HCT116 (cell line): ENCODE results near the gene CCDC63. TPM values are rescaled to one million over a fixed set of nuclear protein-coding genes. Genes with fewer than 3 reads are reported as not detected.

ENCODE experiments used
- ATAC-seq: fragments of 200-7000 bp; cut with Tn5 transposase; 2 replicates; pipeline ENCODE4 v1.9.1; 2020; ENCODE audit warnings: mild to moderate bottlenecking, moderate library complexity
- BruUV-seq: library from RNA; stranded (reverse); fragments of 400-500 nt; replicated peaks from 2 replicates; lab custom pipeline; 2021; lab: Mats Ljungman, UMichigan
- CTCF ChIA-PET: fragments of 300-600 bp; sonication (Branson Sonifier 250); formaldehyde crosslinking; loops from one replicate; lab custom pipeline; 2021; ENCODE audit warnings: antibody characterized with exemption; lab: Charles Lee
- POLR2A ChIA-PET: fragments of 300-600, 350-600 bp; sonication (Branson Sonifier 250); formaldehyde crosslinking; loops from one replicate; lab custom pipeline; 2021; ENCODE audit warnings: antibody characterized with exemption; lab: Charles Lee
- RAD21 ChIA-PET, 2 experiments: fragments of 300-600 bp; sonication (Branson Sonifier 250); formaldehyde crosslinking; loops; one replicate each; lab custom pipeline; 2023; ENCODE audit warnings: low total read pairs in 2 of 2; ENCODE audit not compliant: uncharacterized antibody in 2 of 2, unreplicated experiment in 2 of 2, low non-redundant PET in 1 of 2; lab: Charles Lee
- DNase-seq: peaks from one replicate; pipeline ENCODE4 v3.0.0-alpha.2; 2010; ENCODE audit warnings: low read depth, low spot score
- H2AFZ ChIP-seq: fragments of 200-600 bp; shearing (Covaris generic), sonication (generic); 2 replicates; pipeline ENCODE4 v1.6.1; 2017; ENCODE audit warnings: low read depth, mixed run types, mixed read lengths, antibody characterized with exemption, low read length; ENCODE audit not compliant: poor library complexity, severe bottlenecking
- H3K27ac ChIP-seq: 2 replicates; pipeline ENCODE4 v1.5.1; 2012; ENCODE audit warnings: low read depth, low read length
- H3K27me3 ChIP-seq: fragments of 200-600 bp; sonication (generic); 2 replicates; pipeline ENCODE4 v1.6.1; 2016; ENCODE audit warnings: mixed run types, low read length, mixed read lengths; ENCODE audit not compliant: insufficient read depth
- H3K36me3 ChIP-seq, 2 experiments: fragments of 200-500 bp in 1 of 2; fragments of 200-600 bp in 1 of 2; sonication (Bioruptor generic) in 1 of 2; sonication (generic) in 1 of 2; 2 replicates each; pipeline versions ENCODE4 v1.5.1 to v1.6.1; 2014 to 2016; ENCODE audit warnings: low read length in 2 of 2, inconsistent platforms in 1 of 2, mixed read lengths in 1 of 2, mixed run types in 1 of 2; ENCODE audit not compliant: insufficient read depth in 2 of 2, control insufficient read depth in 1 of 2
- H3K4me1 ChIP-seq, 2 experiments: fragments of 200-600 bp in 1 of 2; sonication (generic) in 1 of 2; 2 replicates each; pipeline versions ENCODE4 v1.5.1 to v1.6.1; 2012 to 2017; ENCODE audit warnings: low read length in 2 of 2, inconsistent platforms in 1 of 2, mild to moderate bottlenecking in 1 of 2, mixed read lengths in 1 of 2, mixed run types in 1 of 2, moderate library complexity in 1 of 2; ENCODE audit not compliant: insufficient read depth in 2 of 2, control insufficient read depth in 1 of 2
- H3K4me2 ChIP-seq: fragments of 200-600 bp; sonication (generic); 2 replicates; pipeline ENCODE4 v1.6.1; 2017; ENCODE audit warnings: mixed run types, low read length, mixed read lengths
- H3K4me3 ChIP-seq, 2 experiments: fragments of 200-600 bp in 1 of 2; sonication (generic) in 1 of 2; replicated peaks in 1 of 2; 2 replicates each; pipeline ENCODE4 v1.5.1; 2011 to 2016; ENCODE audit warnings: low read length in 2 of 2, control low read depth in 1 of 2, low read depth in 1 of 2, mild to moderate bottlenecking in 1 of 2, mixed read lengths in 1 of 2, mixed run types in 1 of 2
- H3K79me2 ChIP-seq: fragments of 200-600 bp; sonication (generic); 2 replicates; pipeline ENCODE4 v1.6.1; 2017; ENCODE audit warnings: mild to moderate bottlenecking, mixed run types, low read length, moderate library complexity, mixed read lengths; ENCODE audit not compliant: insufficient read depth
- H3K9ac ChIP-seq: fragments of 200-600 bp; sonication (generic); 2 replicates; pipeline ENCODE4 v1.6.1; 2016; ENCODE audit warnings: low read length, mixed read lengths
- H3K9me2 ChIP-seq: fragments of 200-600 bp; sonication (generic), shearing (Covaris generic); 2 replicates; pipeline ENCODE4 v1.6.1; 2017; ENCODE audit warnings: mixed run types, mild to moderate bottlenecking, moderate library complexity; ENCODE audit not compliant: insufficient read depth
- H3K9me3 ChIP-seq, 2 experiments: fragments of 200-500 bp in 1 of 2; fragments of 200-600 bp in 1 of 2; sonication (Bioruptor generic) in 1 of 2; sonication (generic) in 1 of 2; 2 replicates each; pipeline ENCODE4 v1.6.1; 2014 to 2017; ENCODE audit warnings: low read length in 2 of 2, mixed read lengths in 2 of 2, inconsistent platforms in 1 of 2, low read depth in 1 of 2, mild to moderate bottlenecking in 1 of 2, mixed run types in 1 of 2, moderate library complexity in 1 of 2; ENCODE audit not compliant: control insufficient read depth in 1 of 2, insufficient read depth in 1 of 2
- H4K20me1 ChIP-seq: fragments of 200-600 bp; sonication (generic), shearing (Covaris generic); 2 replicates; pipeline ENCODE4 v1.6.1; 2017; ENCODE audit warnings: mixed run types, mild to moderate bottlenecking, moderate library complexity; ENCODE audit not compliant: insufficient read depth
- CBX3 ChIP-seq: IDR thresholded peaks from 2 replicates; pipeline ENCODE4 v1.6.1; 2012; ENCODE audit warnings: low read depth
- EGR1 ChIP-seq: IDR thresholded peaks from 2 replicates; pipeline ENCODE4 v1.6.1; 2012; ENCODE audit warnings: low read depth
- EZH2 ChIP-seq: fragments of 200-600 bp; sonication (generic); IDR thresholded peaks from 2 replicates; pipeline ENCODE4 v1.6.1; 2017; ENCODE audit warnings: antibody characterized with exemption, mixed run types
- EZH2phosphoT487 ChIP-seq: fragments of 200-600 bp; IDR thresholded peaks from 2 replicates; pipeline ENCODE4 v1.6.1; 2018; ENCODE audit warnings: antibody characterized with exemption, borderline replicate concordance
- FOSL1 ChIP-seq: IDR thresholded peaks from 2 replicates; pipeline ENCODE4 v1.6.1; 2012; ENCODE audit warnings: low read depth
- MAX ChIP-seq: IDR thresholded peaks from 2 replicates; pipeline ENCODE4 v1.6.1; 2012
- POLR2A ChIP-seq: IDR thresholded peaks from 2 replicates; pipeline ENCODE4 v1.7.0; 2011; ENCODE audit warnings: borderline replicate concordance; ENCODE audit not compliant: insufficient read depth, insufficient read length; ENCODE audit errors: extremely low read depth
- POLR2AphosphoS5 ChIP-seq: IDR thresholded peaks from 2 replicates; pipeline ENCODE4 v1.6.1; 2011; ENCODE audit warnings: mild to moderate bottlenecking, low read depth, low read length, moderate library complexity
- RAD21 ChIP-seq: IDR thresholded peaks from 2 replicates; pipeline ENCODE4 v1.6.1; 2012; ENCODE audit warnings: low read depth, mild to moderate bottlenecking
- SP1 ChIP-seq: IDR thresholded peaks from 2 replicates; pipeline ENCODE4 v1.6.1; 2012; ENCODE audit warnings: low read depth
- TCF7L2 ChIP-seq: IDR thresholded peaks from 2 replicates; pipeline ENCODE4 v1.7.0; 2011; ENCODE audit warnings: borderline replicate concordance, inconsistent platforms; ENCODE audit not compliant: insufficient read depth, insufficient read length; ENCODE audit errors: extremely low read depth
- YY1 ChIP-seq: IDR thresholded peaks from 2 replicates; pipeline ENCODE4 v1.6.1; 2011; ENCODE audit warnings: low read length, low read depth, moderate library complexity, mild to moderate bottlenecking; ENCODE audit not compliant: insufficient replicate concordance; ENCODE audit errors: extremely low read depth
- ZBTB33 ChIP-seq: IDR thresholded peaks from 2 replicates; pipeline ENCODE4 v1.6.1; 2011; ENCODE audit warnings: mild to moderate bottlenecking, low read length, moderate library complexity; ENCODE audit not compliant: insufficient replicate concordance; ENCODE audit errors: extremely low read depth
- ZFX ChIP-seq: fragments of 450-650 bp; IDR thresholded peaks from 2 replicates; pipeline ENCODE4 v1.6.1; 2017
- intact Hi-C: fragments of 100-400 bp; cut with micrococcal nuclease; formaldehyde crosslinking; loops from 2 replicates; pipeline ENCODE4 v1.10.0; 2022
- total RNA-seq: library from RNA; stranded (reverse); gene quantifications from one replicate; pipeline ENCODE4 v1.2.1, GENCODE V29; 2021; ENCODE audit not compliant: unreplicated experiment
- TF ChIP-seq, protein P1 (sequence below), 3 experiments: fragments of 200-600 bp in 1 of 3; sonication (generic) in 1 of 3; IDR thresholded peaks in 2 of 3; conservative IDR thresholded peaks in 1 of 3; 2 replicates each; pipeline ENCODE4 v1.5.1; 2012 to 2017; ENCODE audit warnings: low read depth in 2 of 3, low read length in 2 of 3, antibody characterized with exemption in 1 of 3, borderline replicate concordance in 1 of 3, control low read depth in 1 of 3, mild to moderate bottlenecking in 1 of 3, mixed read lengths in 1 of 3, mixed run types in 1 of 3, moderate library complexity in 1 of 3; ENCODE audit not compliant: insufficient read depth in 1 of 3

The CCDC63 gene
- total RNA-seq, 1 experiment from 2014 or later: 0.47 TPM

GRCh38 chr12:110896559-110896958 lies 49.8 kb downstream of the CCDC63 start:
- Histone ChIP-seq H3K4me2 (peak overlapping the region; percentile 38), H3K79me2 (no peaks in the 10 kb centered on the region), H3K27ac (no peak overlapping the region), H3K4me1 (peaks cover 0 to 37% of the 10 kb centered on the region in 2 experiments; a peak in 2 of 4 replicates), H3K4me3 (no peak overlapping the region), H4K20me1 (no peaks in the 10 kb centered on the region), H3K9ac (0 out of 2 replicates have a peak overlapping the region, but pooled peaks have one; percentile 8), H3K36me3 (no peaks in the 10 kb centered on the region), H3K9me3 (no peaks in the 10 kb centered on the region)
- BruUV-seq: no TSS peak
- ATAC-seq: no peak
- ChIA-PET RAD21 (no interaction called here), CTCF (interaction anchor here (1.2 to 2.1 kb wide), 4 partner anchors 9 to 417 kb away, joined by 3 to 12 read pairs (median 6); no protein-coding TSS in a partner anchor)
- TF ChIP-seq ZFX (no peak), EZH2 (no peak), POLR2AphosphoS5 (no peak), FOSL1 (no peak), POLR2A (no peak), EGR1 (no peak), SP1 (no peak), EZH2phosphoT487 (no peak), RAD21 (no peak), CBX3 (no peak), MAX (no peak), TCF7L2 (no peak), ZBTB33 (no peak), YY1 (no peak)
- TF ChIP-seq, protein P1, sequence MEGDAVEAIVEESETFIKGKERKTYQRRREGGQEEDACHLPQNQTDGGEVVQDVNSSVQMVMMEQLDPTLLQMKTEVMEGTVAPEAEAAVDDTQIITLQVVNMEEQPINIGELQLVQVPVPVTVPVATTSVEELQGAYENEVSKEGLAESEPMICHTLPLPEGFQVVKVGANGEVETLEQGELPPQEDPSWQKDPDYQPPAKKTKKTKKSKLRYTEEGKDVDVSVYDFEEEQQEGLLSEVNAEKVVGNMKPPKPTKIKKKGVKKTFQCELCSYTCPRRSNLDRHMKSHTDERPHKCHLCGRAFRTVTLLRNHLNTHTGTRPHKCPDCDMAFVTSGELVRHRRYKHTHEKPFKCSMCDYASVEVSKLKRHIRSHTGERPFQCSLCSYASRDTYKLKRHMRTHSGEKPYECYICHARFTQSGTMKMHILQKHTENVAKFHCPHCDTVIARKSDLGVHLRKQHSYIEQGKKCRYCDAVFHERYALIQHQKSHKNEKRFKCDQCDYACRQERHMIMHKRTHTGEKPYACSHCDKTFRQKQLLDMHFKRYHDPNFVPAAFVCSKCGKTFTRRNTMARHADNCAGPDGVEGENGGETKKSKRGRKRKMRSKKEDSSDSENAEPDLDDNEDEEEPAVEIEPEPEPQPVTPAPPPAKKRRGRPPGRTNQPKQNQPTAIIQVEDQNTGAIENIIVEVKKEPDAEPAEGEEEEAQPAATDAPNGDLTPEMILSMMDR (IDR thresholded peaks at IDR 0.05 in 2 of 3, conservative IDR thresholded peaks at IDR 0.05 in 1 of 3; ENCODE audit: borderline replicate concordance in 1 of 3, insufficient read depth in 1 of 3, low read depth in 2 of 3, low read length in 2 of 3): no peak
- TF ChIP-seq, all 23 proteins: peak for 0
- Histone ChIP-seq H3K27me3 (no peaks in the 10 kb centered on the region), H2AFZ (peak overlapping the region; percentile 49), H3K9me2 (no peaks in the 10 kb centered on the region)
- intact Hi-C loops: loop anchor here (10.0 kb wide), 1 partner anchor 278 kb away; no protein-coding TSS in a partner anchor
- POLR2A ChIA-PET: no interaction called here
- no peak for DNase-seq
